ENCODE data around the gene FBXL5.

DNA sequence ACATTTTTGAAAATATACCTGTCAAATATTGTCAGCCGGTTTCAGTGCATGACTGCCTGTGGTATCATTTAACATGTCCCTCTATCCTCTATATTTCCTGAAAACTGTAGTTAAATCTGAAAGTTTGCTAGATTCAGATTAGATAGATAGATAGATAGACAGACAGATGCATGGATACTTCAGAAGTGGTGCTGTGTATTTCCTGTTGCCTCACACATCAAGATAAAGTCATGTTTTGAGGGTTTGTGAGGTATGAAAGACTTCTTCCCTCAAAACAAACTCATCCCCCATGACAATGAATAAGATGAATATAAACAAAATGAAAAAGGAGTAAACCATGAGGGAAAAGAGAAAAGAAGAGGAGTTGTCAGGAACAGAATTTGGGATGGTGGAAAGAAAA, 41.7 kb upstream of the FBXL5 start:
- TF ChIP-seq, protein P1, sequence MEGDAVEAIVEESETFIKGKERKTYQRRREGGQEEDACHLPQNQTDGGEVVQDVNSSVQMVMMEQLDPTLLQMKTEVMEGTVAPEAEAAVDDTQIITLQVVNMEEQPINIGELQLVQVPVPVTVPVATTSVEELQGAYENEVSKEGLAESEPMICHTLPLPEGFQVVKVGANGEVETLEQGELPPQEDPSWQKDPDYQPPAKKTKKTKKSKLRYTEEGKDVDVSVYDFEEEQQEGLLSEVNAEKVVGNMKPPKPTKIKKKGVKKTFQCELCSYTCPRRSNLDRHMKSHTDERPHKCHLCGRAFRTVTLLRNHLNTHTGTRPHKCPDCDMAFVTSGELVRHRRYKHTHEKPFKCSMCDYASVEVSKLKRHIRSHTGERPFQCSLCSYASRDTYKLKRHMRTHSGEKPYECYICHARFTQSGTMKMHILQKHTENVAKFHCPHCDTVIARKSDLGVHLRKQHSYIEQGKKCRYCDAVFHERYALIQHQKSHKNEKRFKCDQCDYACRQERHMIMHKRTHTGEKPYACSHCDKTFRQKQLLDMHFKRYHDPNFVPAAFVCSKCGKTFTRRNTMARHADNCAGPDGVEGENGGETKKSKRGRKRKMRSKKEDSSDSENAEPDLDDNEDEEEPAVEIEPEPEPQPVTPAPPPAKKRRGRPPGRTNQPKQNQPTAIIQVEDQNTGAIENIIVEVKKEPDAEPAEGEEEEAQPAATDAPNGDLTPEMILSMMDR (conservative IDR thresholded peaks at IDR 0.05): no peak
- TF ChIP-seq ZFX (IDR thresholded peaks at IDR 0.05): no peak

Measured in C4-2B (cell line).